HepG2 (cell line): Measurements from ENCODE around the gene SYNGR1. TPM values are rescaled to one million over a fixed set of nuclear protein-coding genes. Genes with fewer than 3 reads are reported as not detected.

Experiments
- ATAC-seq: fragments of 200-7000 bp; cut with Tn5 transposase; 3 replicates; pipeline ENCODE4 v1.9.1; 2020; ENCODE audit warnings: mild to moderate bottlenecking, moderate library complexity
- BruUV-seq: library from RNA; stranded (reverse); fragments of 400-500 nt; replicated peaks from 2 replicates; lab custom pipeline; 2021; lab: Mats Ljungman, UMichigan
- CTCF ChIA-PET: fragments of 300-600 bp; formaldehyde crosslinking; extraction: SDS; loops from one replicate; lab custom pipeline; 2021; ENCODE audit warnings: low total read pairs, inconsistent platforms, low intra/inter-chr PET ratio; lab: Yijun Ruan, JAX
- POLR2A ChIA-PET: fragments of 350-600 bp; sonication (Branson Sonifier 250); formaldehyde crosslinking; loops from one replicate; lab custom pipeline; 2020; ENCODE audit warnings: antibody characterized with exemption, inconsistent platforms; lab: Yijun Ruan, JAX
- DNase-seq: peaks from one replicate; pipeline ENCODE4 v3.0.0-alpha.2; 2015; ENCODE audit warnings: low spot score
- FAIRE-seq: peaks from 3 replicates; lab custom pipeline; 2011; peaks lifted over from hg19 to GRCh38; lab: Jason Lieb, UNC
- H2AFZ ChIP-seq: one replicate; pipeline ENCODE4 v1.6.1; 2011; ENCODE audit warnings: low read length, inconsistent platforms
- H3K27ac ChIP-seq: fragments of 300-600 bp; 3 replicates; pipeline ENCODE4 v1.8.0; 2011; ENCODE audit warnings: mixed run types, mild to moderate bottlenecking, mixed read lengths, low read length, inconsistent platforms; ENCODE audit not compliant: insufficient read depth; ENCODE audit errors: extremely low read length
- H3K27me3 ChIP-seq, 2 experiments: fragments of 200-600 bp in 1 of 2; 2 replicates in 1 of 2; 3 replicates in 1 of 2; pipeline versions ENCODE4 v1.6.0 to v1.8.0; 2011; ENCODE audit warnings: low read length in 2 of 2, mild to moderate bottlenecking in 2 of 2, moderate library complexity in 2 of 2, inconsistent platforms in 1 of 2; ENCODE audit not compliant: insufficient read depth in 2 of 2, control insufficient read depth in 1 of 2
- H3K36me3 ChIP-seq, 2 experiments: fragments of 200-600 bp in 1 of 2; replicated peaks in 1 of 2; 2 replicates in 1 of 2; 3 replicates in 1 of 2; pipeline versions ENCODE4 v1.5.1 to v1.8.0; 2011; ENCODE audit warnings: low read length in 2 of 2, inconsistent platforms in 1 of 2; ENCODE audit not compliant: insufficient read depth in 2 of 2, control insufficient read depth in 1 of 2
- H3K4me1 ChIP-seq: 2 replicates; pipeline ENCODE4 v1.5.1; 2012; ENCODE audit warnings: low read length, inconsistent platforms; ENCODE audit not compliant: insufficient read depth
- H3K4me2 ChIP-seq: 2 replicates; pipeline ENCODE4 v1.6.0; 2011; ENCODE audit warnings: low read depth, low read length, inconsistent platforms
- H3K4me3 ChIP-seq, 3 experiments: fragments of 200-600 bp in 1 of 3; sonication (generic), shearing (Covaris generic) in 1 of 3; replicated peaks in 1 of 3; 2 replicates each; pipeline ENCODE4 v1.5.1; 2011 to 2016; ENCODE audit warnings: low read length in 3 of 3, inconsistent platforms in 2 of 3, low read depth in 2 of 3, mild to moderate bottlenecking in 2 of 3, control low read depth in 1 of 3, mixed read lengths in 1 of 3; ENCODE audit not compliant: insufficient read depth in 1 of 3
- H3K79me2 ChIP-seq: one replicate; pipeline ENCODE4 v1.6.1; 2011; ENCODE audit warnings: low read length, inconsistent platforms; ENCODE audit not compliant: insufficient read depth
- H3K9ac ChIP-seq: 2 replicates; pipeline ENCODE4 v1.6.0; 2011; ENCODE audit warnings: mild to moderate bottlenecking, low read depth, low read length, inconsistent platforms; ENCODE audit not compliant: insufficient read depth
- H3K9me3 ChIP-seq: 2 replicates; pipeline ENCODE4 v1.5.1; 2012; ENCODE audit warnings: mild to moderate bottlenecking, low read length
- H4K20me1 ChIP-seq: 2 replicates; pipeline ENCODE4 v1.6.0; 2011; ENCODE audit warnings: inconsistent platforms, mild to moderate bottlenecking, low read length, moderate library complexity; ENCODE audit not compliant: insufficient read depth
- AHR ChIP-seq: IDR thresholded peaks from 2 replicates; pipeline ENCODE4 v1.6.1; 2018; ENCODE audit warnings: missing genetic modification reagents, missing compliant biosample characterization
- CBX2 ChIP-seq, 2 experiments: fragments of 200-600 bp in 1 of 2; sonication (generic); formaldehyde crosslinking in 1 of 2; IDR thresholded peaks; 2 replicates each; pipeline versions ENCODE4 v1.7.0 to v1.8.1; 2018 to 2022; ENCODE audit warnings: low read depth in 2 of 2, low read length in 1 of 2, mild to moderate bottlenecking in 1 of 2, missing genetic modification reagents in 1 of 2
- CBX5 ChIP-seq: sonication (generic); formaldehyde crosslinking; IDR thresholded peaks from 2 replicates; pipeline ENCODE4 v1.4.0; 2020; ENCODE audit warnings: missing genetic modification reagents, borderline replicate concordance
- GABPA ChIP-seq, 2 experiments: IDR thresholded peaks; 2 replicates each; pipeline ENCODE4 v1.6.1; 2011 to 2016; ENCODE audit warnings: low read depth in 2 of 2, low read length in 1 of 2, missing biosample characterization in 1 of 2, missing genetic modification characterization in 1 of 2
- HNRNPH1 ChIP-seq: fragments of 200-400 bp; formaldehyde crosslinking; optimal IDR thresholded peaks from 2 replicates; pipeline ENCODE3; 2017; ENCODE audit warnings: mild to moderate bottlenecking, low read depth, low read length
- SNAPC2 ChIP-seq: sonication (generic); formaldehyde crosslinking; IDR thresholded peaks from 2 replicates; pipeline ENCODE4 v1.8.1; 2022; ENCODE audit warnings: mild to moderate bottlenecking, missing genetic modification reagents
- SRY ChIP-seq: sonication (generic); formaldehyde crosslinking; IDR thresholded peaks from 2 replicates; pipeline ENCODE4 v1.8.0; 2022; ENCODE audit warnings: mild to moderate bottlenecking, missing genetic modification reagents
- TARDBP ChIP-seq: sonication (generic); formaldehyde crosslinking; IDR thresholded peaks from 2 replicates; pipeline ENCODE4 v1.8.0; 2022; ENCODE audit warnings: mild to moderate bottlenecking, missing genetic modification reagents
- XBP1 ChIP-seq: sonication (generic); formaldehyde crosslinking; IDR thresholded peaks from 2 replicates; pipeline ENCODE4 v1.5.0; 2020; ENCODE audit warnings: missing genetic modification reagents
- ZFP36L2 ChIP-seq: sonication (generic); formaldehyde crosslinking; IDR thresholded peaks from 2 replicates; pipeline ENCODE4 v1.4.0; 2020; ENCODE audit warnings: missing genetic modification reagents
- ZNF460 ChIP-seq: sonication (generic); formaldehyde crosslinking; IDR thresholded peaks from 2 replicates; pipeline ENCODE4 v1.5.1; 2020; ENCODE audit warnings: missing genetic modification reagents, mild to moderate bottlenecking, borderline replicate concordance
- ZNF644 ChIP-seq: IDR thresholded peaks from 2 replicates; pipeline ENCODE4 v1.6.1; 2016; ENCODE audit warnings: low read depth
- WGBS: methylation state at CpG from one replicate; pipeline ENCODE4 v1.1.6; 2017; ENCODE audit warnings: low lambda C conversion rate; 5-methylcytosine and 5-hydroxymethylcytosine counted together
- in situ Hi-C: cut with HindIII; loops from 2 replicates; pipeline ENCODE4 v1.10.0; 2017; ENCODE audit warnings: low pct_unique_long_range_greater_than_20kb; ENCODE audit not compliant: extremely low pct_ligation_motif_present
- intact Hi-C: fragments of 100-400 bp; cut with micrococcal nuclease; formaldehyde crosslinking; loops from one replicate; pipeline ENCODE4 v1.10.0; 2022; ENCODE audit not compliant: unreplicated experiment
- polyA plus RNA-seq, 8 experiments: library from polyadenylated mRNA; depleted of rRNA in 3 of 8; stranded (reverse) in 7 of 8; unstranded in 1 of 8; fragments of >200 nt; fragmentation: Illumina TruSeq in 4 of 8; extraction: Trizol in 4 of 8; gene quantifications; 2 replicates each; pipeline versions ENCODE4 v1.2.1 to v1.2.3, GENCODE V29; 2011 to 2016; ENCODE audit warnings: low read depth in 4 of 8, missing spikeins in 1 of 8, mixed read lengths in 1 of 8; ENCODE audit not compliant: insufficient read depth in 1 of 8
- total RNA-seq, 5 experiments: library from RNA; depleted of rRNA; stranded (reverse); fragments of >200 nt; fragmentation: Illumina TruSeq; extraction: Trizol; gene quantifications; 2 replicates each; pipeline ENCODE4 v1.2.3, GENCODE V29; 2016; ENCODE audit warnings: low read depth in 1 of 5
- TF ChIP-seq, protein P1 (sequence below): IDR thresholded peaks from 2 replicates; pipeline ENCODE4 v1.6.1; 2018; ENCODE audit warnings: missing genetic modification reagents

SYNGR1 gene
- total and polyA plus RNA-seq, 2 of the 13 experiments (the other 11 are each of a cell fraction or from before 2014, with no cell fraction given): 0.27 to 2.7 TPM

DNA sequence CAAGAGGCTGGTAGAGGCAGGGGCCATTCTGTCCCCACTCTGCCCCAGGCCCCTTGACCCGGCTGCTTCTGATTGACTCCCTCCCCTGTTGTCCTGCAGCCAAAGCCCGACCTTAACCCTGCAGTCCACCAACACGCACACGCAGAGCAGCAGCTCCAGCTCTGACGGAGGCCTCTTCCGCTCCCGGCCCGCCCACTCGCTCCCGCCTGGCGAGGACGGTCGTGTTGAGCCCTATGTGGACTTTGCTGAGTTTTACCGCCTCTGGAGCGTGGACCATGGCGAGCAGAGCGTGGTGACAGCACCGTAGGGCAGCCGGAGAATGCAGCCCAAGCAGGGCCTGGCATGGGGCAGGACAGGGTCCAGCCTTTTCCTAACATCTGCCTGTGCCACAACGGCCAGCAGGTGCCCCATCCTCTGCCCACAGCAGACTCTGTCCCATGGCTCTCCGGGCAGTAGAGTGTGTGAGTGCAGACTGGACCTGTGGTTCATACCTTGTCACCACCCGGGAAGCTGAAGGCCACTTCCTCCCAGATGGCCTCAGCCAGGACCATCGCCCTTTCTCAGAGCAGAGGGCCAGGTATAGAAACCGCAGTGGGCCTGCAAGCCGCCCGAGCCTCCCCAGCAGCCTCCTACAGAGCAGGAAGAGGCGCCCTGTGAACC is 80.3 kb downstream of the SYNGR1 start (continued):
- TF ChIP-seq, protein P1, sequence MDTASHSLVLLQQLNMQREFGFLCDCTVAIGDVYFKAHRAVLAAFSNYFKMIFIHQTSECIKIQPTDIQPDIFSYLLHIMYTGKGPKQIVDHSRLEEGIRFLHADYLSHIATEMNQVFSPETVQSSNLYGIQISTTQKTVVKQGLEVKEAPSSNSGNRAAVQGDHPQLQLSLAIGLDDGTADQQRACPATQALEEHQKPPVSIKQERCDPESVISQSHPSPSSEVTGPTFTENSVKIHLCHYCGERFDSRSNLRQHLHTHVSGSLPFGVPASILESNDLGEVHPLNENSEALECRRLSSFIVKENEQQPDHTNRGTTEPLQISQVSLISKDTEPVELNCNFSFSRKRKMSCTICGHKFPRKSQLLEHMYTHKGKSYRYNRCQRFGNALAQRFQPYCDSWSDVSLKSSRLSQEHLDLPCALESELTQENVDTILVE (CRISPR knock-in tag): no peak
- TF ChIP-seq AHR (CRISPR knock-in tag): no peak
- no peak for TF ChIP-seq GABPA (IDR thresholded peaks at IDR 0.05; ENCODE audit: low read depth, low read length)
- no peak for TF ChIP-seq GABPA (CRISPR knock-in tag; IDR thresholded peaks at IDR 0.05; ENCODE audit: low read depth)

DNA sequence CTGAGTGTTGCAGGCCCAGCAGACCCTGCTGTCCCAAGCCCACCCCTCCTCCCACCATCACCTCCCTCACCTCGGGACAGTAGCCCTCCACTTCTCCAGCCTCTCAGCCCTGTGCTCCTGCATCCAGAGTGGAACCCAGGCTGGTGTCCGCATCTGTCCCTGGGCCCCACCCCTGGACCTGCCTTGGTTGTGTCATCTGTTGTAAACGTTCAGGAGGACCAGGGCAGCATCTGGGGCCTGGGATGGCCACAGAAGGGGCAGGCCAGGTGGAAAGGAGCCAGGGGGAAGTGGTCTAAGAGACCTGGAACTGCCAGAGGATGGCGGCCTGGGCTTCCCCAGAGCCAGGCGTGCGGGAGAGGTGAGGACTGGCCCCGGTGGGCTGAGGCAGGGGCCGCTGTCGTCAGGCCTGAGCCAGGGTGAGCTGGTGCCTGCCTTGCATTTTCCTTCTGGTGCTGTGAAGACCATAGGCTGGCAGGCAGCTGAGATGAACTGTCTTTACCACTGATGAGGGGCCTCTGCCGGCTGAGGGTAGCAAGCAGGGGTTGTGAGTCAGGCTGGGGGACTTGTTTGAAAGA is 80.9 kb downstream of the SYNGR1 start:
- no peaks in the 10 kb centered on the region for H3K79me2 ChIP-seq
- no peak for FAIRE-seq
- ChIA-PET CTCF (no interaction called here), POLR2A (no interaction called here)
- intact Hi-C loops: no loop called here
- no peak for DNase-seq
- H3K27me3 ChIP-seq: no peaks in the 10 kb centered on the region
- no peak overlapping the region for H3K4me2 ChIP-seq
- in situ Hi-C loops: no loop called here
- ATAC-seq: no peak
- BruUV-seq: no TSS peak
- H3K4me3 ChIP-seq: no peak overlapping the region
- H3K36me3 ChIP-seq: peaks cover 23 to 40% of the 10 kb centered on the region in 2 experiments
- H4K20me1 ChIP-seq: 0 out of 2 replicates have a peak, but pooled peaks cover 3% of the 10 kb centered on the region
- H3K9me3 ChIP-seq: no peaks in the 10 kb centered on the region
- WGBS: 85% methylated on average over 7 of the region's 10 CpGs
- H3K4me1 ChIP-seq: no peaks in the 10 kb centered on the region
- no peak overlapping the region for H3K9ac ChIP-seq
- TF ChIP-seq XBP1 (no peak), CBX2 (IDR thresholded peaks at IDR 0.05; ENCODE audit: low read depth, low read length) (no peak), CBX2 (CRISPR knock-in tag; IDR thresholded peaks at IDR 0.05; ENCODE audit: low read depth) (no peak), SNAPC2 (no peak), HNRNPH1 (no peak), TARDBP (no peak), CBX5 (CRISPR knock-in tag) (no peak), ZNF644 (CRISPR knock-in tag) (no peak), ZNF460 (CRISPR knock-in tag) (no peak), SRY (CRISPR knock-in tag) (no peak), ZFP36L2 (CRISPR knock-in tag) (no peak)
- TF ChIP-seq, all 625 proteins: peak for 0
- no peak overlapping the region for H2AFZ ChIP-seq
- no peak overlapping the region for H3K27ac ChIP-seq
